ENCODE results near the gene DNAH17.

DNA sequence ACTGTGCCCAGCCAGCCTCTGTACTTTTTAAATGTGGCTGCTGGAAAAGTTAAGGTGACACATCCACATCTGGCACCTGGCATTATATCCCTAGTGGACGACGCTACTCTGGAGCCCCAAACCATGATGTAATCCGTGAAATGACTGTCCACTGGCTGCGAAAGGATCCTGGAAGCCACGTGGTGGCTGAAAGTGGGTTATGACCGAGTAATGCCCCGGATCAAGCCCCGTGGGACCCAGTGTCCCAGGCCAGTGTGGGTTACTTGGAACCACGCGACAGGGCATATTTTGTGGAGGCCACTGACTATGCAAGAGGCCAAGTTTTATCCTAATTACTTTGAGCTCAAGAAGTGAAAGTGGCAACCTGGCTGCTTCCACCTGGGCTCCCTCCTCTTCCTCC, 119.1 kb downstream of the DNAH17 start:
- no peak for TF ChIP-seq EZH2 (IDR thresholded peaks at IDR 0.05; ENCODE audit: borderline replicate concordance, low read depth, low read length, poor library complexity, severe bottlenecking)
- TF ChIP-seq, protein P1, sequence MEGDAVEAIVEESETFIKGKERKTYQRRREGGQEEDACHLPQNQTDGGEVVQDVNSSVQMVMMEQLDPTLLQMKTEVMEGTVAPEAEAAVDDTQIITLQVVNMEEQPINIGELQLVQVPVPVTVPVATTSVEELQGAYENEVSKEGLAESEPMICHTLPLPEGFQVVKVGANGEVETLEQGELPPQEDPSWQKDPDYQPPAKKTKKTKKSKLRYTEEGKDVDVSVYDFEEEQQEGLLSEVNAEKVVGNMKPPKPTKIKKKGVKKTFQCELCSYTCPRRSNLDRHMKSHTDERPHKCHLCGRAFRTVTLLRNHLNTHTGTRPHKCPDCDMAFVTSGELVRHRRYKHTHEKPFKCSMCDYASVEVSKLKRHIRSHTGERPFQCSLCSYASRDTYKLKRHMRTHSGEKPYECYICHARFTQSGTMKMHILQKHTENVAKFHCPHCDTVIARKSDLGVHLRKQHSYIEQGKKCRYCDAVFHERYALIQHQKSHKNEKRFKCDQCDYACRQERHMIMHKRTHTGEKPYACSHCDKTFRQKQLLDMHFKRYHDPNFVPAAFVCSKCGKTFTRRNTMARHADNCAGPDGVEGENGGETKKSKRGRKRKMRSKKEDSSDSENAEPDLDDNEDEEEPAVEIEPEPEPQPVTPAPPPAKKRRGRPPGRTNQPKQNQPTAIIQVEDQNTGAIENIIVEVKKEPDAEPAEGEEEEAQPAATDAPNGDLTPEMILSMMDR (conservative IDR thresholded peaks at IDR 0.05; ENCODE audit: low read depth, low read length), result no peak
